Measurements from ENCODE around the gene HSD17B11.
"Not testable (repeated sequence)": the region's sequence is repeated elsewhere in the genome, so short reads cannot be mapped to it uniquely, and the experiment has no call there.

HSD17B11 gene

DNA sequence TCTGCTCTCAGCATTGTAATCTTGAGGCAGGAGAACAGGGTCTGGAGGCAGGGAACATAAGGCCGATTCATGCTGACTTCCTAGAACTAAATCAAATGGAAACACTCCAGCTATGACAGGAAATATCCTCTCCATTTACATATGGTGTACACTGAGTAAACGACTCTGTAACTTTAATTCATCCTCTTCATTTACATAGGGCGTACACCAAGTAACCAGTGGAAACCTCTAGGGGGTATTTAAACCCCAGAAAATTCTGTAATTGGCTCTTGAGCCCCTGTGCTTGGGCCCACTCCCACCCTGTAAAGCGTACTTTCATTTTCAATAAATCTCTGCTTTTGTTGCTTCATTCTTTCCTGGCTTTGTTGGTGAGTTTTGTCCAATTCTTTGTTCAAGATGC is 76.0 kb downstream of the HSD17B11 start:
- H3K4me1 ChIP-seq (ENCODE audit: control insufficient read depth, insufficient read depth, low read depth, low read length); H3K79me1 ChIP-seq (replicated peaks; ENCODE audit: low read length, poor library complexity, severe bottlenecking); H2BK120ac ChIP-seq (ENCODE audit: low read depth, low read length); H3K27me3 ChIP-seq (ENCODE audit: control insufficient read depth in 1 of 2, insufficient read depth in 1 of 2, low read length in 2 of 2); H3K27ac ChIP-seq (ENCODE audit: low read length, poor library complexity, severe bottlenecking); H2AFZ ChIP-seq (ENCODE audit: low read depth, low read length); H4K91ac ChIP-seq (ENCODE audit: low read length); H3K36me3 ChIP-seq (ENCODE audit: control insufficient read depth in 1 of 2, insufficient read depth in 2 of 2, low read depth in 1 of 2, low read length in 2 of 2); DNase-seq; H3K4me2 ChIP-seq (ENCODE audit: low read length, poor library complexity, severe bottlenecking); H2AK5ac ChIP-seq (ENCODE audit: low read length, severe bottlenecking); H3K9me3 ChIP-seq (ENCODE audit: control insufficient read depth, low read length); H3K23ac ChIP-seq (ENCODE audit: low read length in 2 of 2); H2BK12ac ChIP-seq (ENCODE audit: low read length in 2 of 2); H2BK5ac ChIP-seq (ENCODE audit: low read depth, low read length, poor library complexity, severe bottlenecking); H4K8ac ChIP-seq (ENCODE audit: low read length); H3K14ac ChIP-seq (ENCODE audit: low read length in 2 of 2); H3K18ac ChIP-seq (ENCODE audit: low read depth in 1 of 2, low read length in 2 of 2); H2BK15ac ChIP-seq (ENCODE audit: low read depth, poor library complexity, severe bottlenecking); H3K4ac ChIP-seq (ENCODE audit: low read depth in 1 of 2, low read length in 2 of 2): not testable (repeated sequence)
- H3K9ac ChIP-seq (ENCODE audit: low read length): peak overlapping the region; percentile 8
- 63% methylated on average over 3 of the region's 4 CpGs for WGBS
- H3K4me3 ChIP-seq (ENCODE audit: insufficient read depth in 1 of 2, low read depth in 1 of 2, low read length in 2 of 2): peak overlapping the region in 1 of 2 experiments; percentile 49

DNA sequence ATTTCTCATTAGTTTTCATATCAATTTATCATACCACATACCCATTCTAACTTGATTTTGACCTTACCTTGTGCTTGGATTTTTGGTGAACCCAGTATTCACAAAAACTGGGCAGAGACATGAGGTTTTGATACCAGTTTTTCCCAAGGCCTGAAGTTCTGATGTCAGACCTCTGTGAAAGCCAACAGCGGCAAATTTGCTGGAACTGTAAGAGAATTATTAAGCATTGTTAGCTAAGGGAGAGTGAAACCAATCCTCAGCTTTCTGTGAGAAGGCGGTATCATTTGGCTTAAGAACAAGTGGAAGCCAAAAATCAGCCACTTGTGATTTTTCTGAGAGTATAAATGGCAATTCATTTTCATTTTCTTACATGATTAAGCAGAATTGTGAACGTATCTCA is 77.2 kb downstream of the HSD17B11 start:
- Histone ChIP-seq H3K27ac (ENCODE audit: low read length, poor library complexity, severe bottlenecking) (no peak overlapping the region), H3K9me3 (ENCODE audit: control insufficient read depth, low read length) (no peaks in the 10 kb centered on the region), H3K23ac (ENCODE audit: low read length in 2 of 2) (no peak overlapping the region), H2BK5ac (ENCODE audit: low read depth, low read length, poor library complexity, severe bottlenecking) (no peak overlapping the region), H3K4me3 (ENCODE audit: insufficient read depth in 1 of 2, low read depth in 1 of 2, low read length in 2 of 2) (no peak overlapping the region), H2BK15ac (ENCODE audit: low read depth, poor library complexity, severe bottlenecking) (no peak overlapping the region), H2BK12ac (ENCODE audit: low read length in 2 of 2) (no peak overlapping the region), H3K18ac (ENCODE audit: low read depth in 1 of 2, low read length in 2 of 2) (no peak overlapping the region), H3K79me1 (replicated peaks; ENCODE audit: low read length, poor library complexity, severe bottlenecking) (no peaks in the 10 kb centered on the region), H2AFZ (ENCODE audit: low read depth, low read length) (no peak overlapping the region), H3K36me3 (ENCODE audit: control insufficient read depth in 1 of 2, insufficient read depth in 2 of 2, low read depth in 1 of 2, low read length in 2 of 2) (no peaks in the 10 kb centered on the region), H3K4ac (ENCODE audit: low read depth in 1 of 2, low read length in 2 of 2) (no peak overlapping the region), H3K27me3 (ENCODE audit: control insufficient read depth in 1 of 2, insufficient read depth in 1 of 2, low read length in 2 of 2) (no peaks in the 10 kb centered on the region), H3K4me1 (ENCODE audit: control insufficient read depth, insufficient read depth, low read depth, low read length) (no peaks in the 10 kb centered on the region), H4K8ac (ENCODE audit: low read length) (no peak overlapping the region), H3K14ac (ENCODE audit: low read length in 2 of 2) (no peak overlapping the region), H4K91ac (ENCODE audit: low read length) (no peak overlapping the region), H2AK5ac (ENCODE audit: low read length, severe bottlenecking) (no peak overlapping the region), H3K9ac (ENCODE audit: low read length) (no peak overlapping the region), H2BK120ac (ENCODE audit: low read depth, low read length) (no peak overlapping the region), H3K4me2 (ENCODE audit: low read length, poor library complexity, severe bottlenecking) (no peak overlapping the region)
- no peak for DNase-seq
- WGBS: 100% methylated on average over 2 of the region's 3 CpGs

DNA sequence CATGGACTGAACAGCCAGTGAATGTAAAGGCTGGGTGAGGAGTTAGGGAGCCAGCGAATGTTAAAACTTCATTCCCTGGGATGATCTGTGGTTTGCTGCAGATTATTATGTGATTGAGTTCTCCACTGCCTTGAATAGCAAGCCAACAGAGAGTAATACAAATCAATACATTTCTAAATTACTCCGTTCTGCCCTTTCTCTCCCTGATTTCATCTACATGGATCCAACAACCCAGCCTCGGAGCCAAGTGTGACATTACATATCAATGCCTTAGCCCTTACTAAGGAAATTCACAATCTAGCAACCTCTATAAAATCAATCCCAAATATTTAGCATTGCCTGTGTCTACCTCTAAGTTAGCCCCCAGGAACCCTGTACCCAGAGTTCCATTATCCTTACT is 79.3 kb downstream of the HSD17B11 start:
- H3K4me1 ChIP-seq (ENCODE audit: control insufficient read depth, insufficient read depth, low read depth, low read length): no peaks in the 10 kb centered on the region

DNA sequence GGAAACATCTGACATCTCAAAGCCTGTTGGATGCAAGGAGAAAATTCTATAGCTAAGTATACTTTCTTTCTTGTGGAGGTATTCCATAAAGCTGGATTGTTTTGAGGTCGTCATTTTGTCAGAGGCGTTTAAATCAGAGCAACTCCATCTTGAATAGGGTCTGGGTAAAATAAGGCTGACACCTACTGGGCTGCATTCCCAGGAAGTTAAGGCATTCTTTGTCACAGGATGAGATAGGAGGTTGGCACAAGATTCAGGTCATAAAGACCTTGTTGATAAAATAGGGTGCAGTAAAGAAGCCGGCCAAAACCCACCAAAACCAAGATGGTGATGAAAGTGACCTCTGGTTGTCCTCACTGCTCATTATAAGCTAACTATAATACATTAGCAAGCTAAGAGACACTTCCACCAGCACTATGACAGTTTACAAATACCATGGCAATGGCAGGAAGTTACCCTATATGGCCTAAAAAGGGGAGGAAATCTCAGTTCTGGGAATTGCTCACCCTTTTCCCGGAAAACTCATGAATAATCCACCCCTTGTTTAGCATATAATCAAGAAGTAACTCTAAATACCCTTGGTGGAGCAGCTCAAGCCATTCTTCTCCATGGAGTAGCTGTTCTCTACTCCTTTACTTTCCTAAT is 80.2 kb downstream of the HSD17B11 start:
- H2AFZ ChIP-seq (ENCODE audit: low read depth, low read length): no peak overlapping the region
- H4K8ac ChIP-seq (ENCODE audit: low read length): no peak overlapping the region
- no peak overlapping the region for H3K4me2 ChIP-seq (ENCODE audit: low read length, poor library complexity, severe bottlenecking)
- no peak overlapping the region for H3K27ac ChIP-seq (ENCODE audit: low read length, poor library complexity, severe bottlenecking)
- H3K4ac ChIP-seq (ENCODE audit: low read depth in 1 of 2, low read length in 2 of 2): no peak overlapping the region
- H3K9ac ChIP-seq (ENCODE audit: low read length): no peak overlapping the region
- no peak overlapping the region for H2BK15ac ChIP-seq (ENCODE audit: low read depth, poor library complexity, severe bottlenecking)
- H3K4me3 ChIP-seq (ENCODE audit: insufficient read depth in 1 of 2, low read depth in 1 of 2, low read length in 2 of 2): no peak overlapping the region
- H2BK12ac ChIP-seq (ENCODE audit: low read length in 2 of 2): no peak overlapping the region
- H3K27me3 ChIP-seq (ENCODE audit: control insufficient read depth in 1 of 2, insufficient read depth in 1 of 2, low read length in 2 of 2): no peaks in the 10 kb centered on the region
- no peak overlapping the region for H3K14ac ChIP-seq (ENCODE audit: low read length in 2 of 2)
- H3K23ac ChIP-seq (ENCODE audit: low read length in 2 of 2): no peak overlapping the region
- no peak overlapping the region for H2AK5ac ChIP-seq (ENCODE audit: low read length, severe bottlenecking)
- H2BK5ac ChIP-seq (ENCODE audit: low read depth, low read length, poor library complexity, severe bottlenecking): no peak overlapping the region
- H3K79me1 ChIP-seq (replicated peaks; ENCODE audit: low read length, poor library complexity, severe bottlenecking): no peaks in the 10 kb centered on the region
- DNase-seq: peak; percentile 20
- H3K4me1 ChIP-seq (ENCODE audit: control insufficient read depth, insufficient read depth, low read depth, low read length): no peaks in the 10 kb centered on the region
- H3K9me3 ChIP-seq (ENCODE audit: control insufficient read depth, low read length): no peaks in the 10 kb centered on the region
- no peak overlapping the region for H4K91ac ChIP-seq (ENCODE audit: low read length)
- H3K18ac ChIP-seq (ENCODE audit: low read depth in 1 of 2, low read length in 2 of 2): no peak overlapping the region
- no peak overlapping the region for H2BK120ac ChIP-seq (ENCODE audit: low read depth, low read length)
- H3K36me3 ChIP-seq (ENCODE audit: control insufficient read depth in 1 of 2, insufficient read depth in 2 of 2, low read depth in 1 of 2, low read length in 2 of 2): no peaks in the 10 kb centered on the region
- 94% methylated on average over 4 of the region's 4 CpGs for WGBS

More for the DNA sequence above, 79.3 kb downstream of the HSD17B11 start:
- Histone ChIP-seq H2BK120ac (ENCODE audit: low read depth, low read length) (no peak overlapping the region), H3K36me3 (ENCODE audit: control insufficient read depth in 1 of 2, insufficient read depth in 2 of 2, low read depth in 1 of 2, low read length in 2 of 2) (no peaks in the 10 kb centered on the region), H3K27ac (ENCODE audit: low read length, poor library complexity, severe bottlenecking) (no peak overlapping the region), H3K14ac (ENCODE audit: low read length in 2 of 2) (no peak overlapping the region), H2AK5ac (ENCODE audit: low read length, severe bottlenecking) (no peak overlapping the region), H3K79me1 (replicated peaks; ENCODE audit: low read length, poor library complexity, severe bottlenecking) (no peaks in the 10 kb centered on the region), H3K9ac (ENCODE audit: low read length) (no peak overlapping the region), H2BK5ac (ENCODE audit: low read depth, low read length, poor library complexity, severe bottlenecking) (no peak overlapping the region), H2BK15ac (ENCODE audit: low read depth, poor library complexity, severe bottlenecking) (no peak overlapping the region), H3K27me3 (ENCODE audit: control insufficient read depth in 1 of 2, insufficient read depth in 1 of 2, low read length in 2 of 2) (no peaks in the 10 kb centered on the region), H3K4me2 (ENCODE audit: low read length, poor library complexity, severe bottlenecking) (no peak overlapping the region), H3K9me3 (ENCODE audit: control insufficient read depth, low read length) (no peaks in the 10 kb centered on the region), H3K4me3 (ENCODE audit: insufficient read depth in 1 of 2, low read depth in 1 of 2, low read length in 2 of 2) (no peak overlapping the region), H4K91ac (ENCODE audit: low read length) (no peak overlapping the region), H4K8ac (ENCODE audit: low read length) (no peak overlapping the region), H2AFZ (ENCODE audit: low read depth, low read length) (no peak overlapping the region), H3K18ac (ENCODE audit: low read depth in 1 of 2, low read length in 2 of 2) (no peak overlapping the region), H2BK12ac (ENCODE audit: low read length in 2 of 2) (no peak overlapping the region), H3K4ac (ENCODE audit: low read depth in 1 of 2, low read length in 2 of 2) (no peak overlapping the region), H3K23ac (ENCODE audit: low read length in 2 of 2) (no peak overlapping the region)
- no peak for DNase-seq
- 99% methylated on average over 3 of the region's 3 CpGs for WGBS
